Progenitor cell of endocrine pancreas (in vitro differentiated cells): ENCODE data around the gene PIERCE2. TPM values are rescaled to one million over a fixed set of nuclear protein-coding genes. Genes with fewer than 3 reads are reported as not detected.
A peak's percentile ranks its signal among the peaks of the same experiment; 100 is the strongest.

Source experiments
- DNase-seq: peaks from one replicate; pipeline ENCODE4 v3.0.0; 2021; ENCODE audit warnings: low spot score; ENCODE audit not compliant: unreplicated experiment
- H3K27ac Mint-ChIP-seq: 2 replicates; pipeline ENCODE4 v1.8.0; 2021; ENCODE audit warnings: mild to moderate bottlenecking, moderate library complexity, mixed read lengths
- H3K27me3 Mint-ChIP-seq: 2 replicates; pipeline ENCODE4 v1.8.0; 2021; ENCODE audit warnings: mixed read lengths
- H3K36me3 Mint-ChIP-seq: 2 replicates; pipeline ENCODE4 v1.8.0; 2022; ENCODE audit warnings: mixed read lengths; ENCODE audit not compliant: insufficient read depth
- H3K4me1 Mint-ChIP-seq: 2 replicates; pipeline ENCODE4 v1.8.0; 2021; ENCODE audit warnings: low read depth, mixed read lengths
- H3K4me3 Mint-ChIP-seq: 2 replicates; pipeline ENCODE4 v1.8.0; 2021; ENCODE audit warnings: low read depth, mild to moderate bottlenecking, moderate library complexity, mixed read lengths
- H3K9me3 Mint-ChIP-seq: 2 replicates; pipeline ENCODE4 v1.8.0; 2021; ENCODE audit warnings: low read depth, mixed read lengths
- CTCF ChIP-seq: fragments of 200-600 bp; sonication (generic); IDR thresholded peaks from one replicate; pipeline ENCODE4 v1.5.0; 2021; ENCODE audit warnings: antibody characterized with exemption, mild to moderate bottlenecking; ENCODE audit not compliant: unreplicated experiment
- long read RNA-seq: library from polyadenylated mRNA; unstranded; transcript quantifications from one replicate; pipeline ENCODE4 v2.0.0, GENCODE V29; 2020
- total RNA-seq: library from RNA; stranded (reverse); gene quantifications from 2 replicates; pipeline ENCODE4 v1.2.1, GENCODE V29; 2021

PIERCE2 gene
- 4.7 and 5.8 TPM in 2 replicates for total RNA-seq
- long read RNA-seq, partial matches to known transcripts, result 0 of 3 reads
- long read RNA-seq, other reads (novel, unspliced or antisense), result 1 of 3 reads

- peak; percentile 91 for DNase-seq
- H3K27me3 Mint-ChIP-seq, result no peaks in the 10 kb centered on the region
- TF ChIP-seq CTCF, result peak; percentile 73
- peak within 1 kb of the TSS; percentile 98 for H3K4me3 Mint-ChIP-seq
- H3K36me3 Mint-ChIP-seq, result no peaks in the 10 kb centered on the region
- H3K27ac Mint-ChIP-seq, result peak within 1 kb of the TSS; percentile 98
- peaks cover 13% of the 10 kb centered on the region for H3K4me1 Mint-ChIP-seq
- no peaks in the 10 kb centered on the region for H3K9me3 Mint-ChIP-seq
Observed at GRCh38 chr15:55408012-55408928, at the start of gene PIERCE2, which contains the start of gene CCPG1. TSS of gene PIERCE2 (plus strand) at chr15:55408495. CDS start at chr15:55408769, 274 bp downstream. TSS of gene CCPG1 (minus strand) at chr15:55408359. CDS start at chr15:55389424, 18,935 bp downstream.

DNA sequence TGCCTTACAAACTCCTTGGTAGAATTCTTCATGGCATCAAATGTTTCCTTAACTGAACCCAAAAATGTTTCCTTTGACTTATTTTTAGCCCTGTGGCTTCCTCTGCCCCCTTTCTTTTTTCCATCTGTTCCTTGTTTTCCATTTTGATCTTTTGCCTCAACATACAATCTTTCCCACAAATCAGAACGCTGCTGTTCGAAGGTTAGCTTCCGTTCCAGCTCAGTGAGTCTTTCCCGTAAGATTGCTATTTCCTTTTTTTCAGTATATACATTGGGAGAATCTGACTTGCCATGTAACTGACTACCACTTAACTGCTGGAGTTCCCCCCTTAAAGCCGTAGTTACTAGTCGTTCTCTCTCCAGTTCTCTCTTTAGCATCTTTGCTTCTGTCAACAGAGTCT, 48.0 kb upstream of the PIERCE2 start:
- Mint-ChIP-seq H3K9me3 (no peaks in the 10 kb centered on the region), H3K4me1 (peaks cover 3% of the 10 kb centered on the region), H3K27me3 (no peaks in the 10 kb centered on the region), H3K4me3 (no peak overlapping the region), H3K36me3 (peaks cover 11% of the 10 kb centered on the region), H3K27ac (no peak overlapping the region)
- DNase-seq, result no peak
- TF ChIP-seq CTCF, result no peak

DNA sequence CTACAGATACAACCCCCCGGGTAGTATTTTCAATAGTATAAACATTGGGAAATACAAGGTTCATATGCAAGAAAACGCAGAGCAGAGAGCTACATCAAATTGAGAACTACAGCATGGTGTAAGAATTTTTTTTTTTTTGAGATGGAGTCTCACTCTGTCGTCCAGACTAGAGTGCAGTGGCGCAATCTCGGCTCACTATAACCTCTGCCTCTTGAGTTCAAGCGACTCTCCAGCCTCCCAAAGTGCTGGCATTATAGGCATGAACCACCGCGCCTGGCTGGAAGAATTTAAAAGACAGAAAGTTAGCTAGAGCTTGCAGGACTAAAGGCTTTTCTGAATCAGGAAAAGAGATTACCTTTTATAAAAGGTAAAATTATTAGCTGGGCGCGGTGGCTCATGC, 47.2 kb upstream of the PIERCE2 start:
- H3K4me1 Mint-ChIP-seq, result peaks cover 3% of the 10 kb centered on the region
- H3K4me3 Mint-ChIP-seq, result no peak overlapping the region
- peaks cover 10% of the 10 kb centered on the region for H3K36me3 Mint-ChIP-seq
- H3K9me3 Mint-ChIP-seq, result no peaks in the 10 kb centered on the region
- TF ChIP-seq CTCF, result no peak
- no peaks in the 10 kb centered on the region for H3K27me3 Mint-ChIP-seq
- H3K27ac Mint-ChIP-seq, result no peak overlapping the region
- no peak for DNase-seq

DNA sequence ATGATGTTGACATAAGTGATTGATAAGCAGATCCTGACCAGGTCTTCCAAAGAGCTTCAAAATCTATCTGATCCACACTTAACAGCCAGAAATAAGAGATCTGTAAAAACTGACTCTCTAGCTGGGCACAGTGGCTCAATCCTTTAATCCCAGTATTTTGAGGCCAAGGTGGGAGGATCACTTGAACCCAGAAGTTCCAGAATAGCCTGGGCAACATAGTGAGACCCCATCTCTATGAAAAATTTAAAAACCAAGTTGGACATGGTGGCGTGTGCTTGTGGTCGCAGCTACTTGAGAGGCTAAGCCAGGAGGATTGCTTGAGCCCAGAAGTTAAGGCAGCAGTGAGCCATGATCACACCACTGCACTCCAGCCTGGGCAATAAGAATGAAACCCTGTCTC, 45.7 kb upstream of the PIERCE2 start:
- no peaks in the 10 kb centered on the region for H3K9me3 Mint-ChIP-seq
- H3K36me3 Mint-ChIP-seq, result peaks cover 2% of the 10 kb centered on the region
- no peaks in the 10 kb centered on the region for H3K27me3 Mint-ChIP-seq
- DNase-seq, result no peak
- TF ChIP-seq CTCF, result no peak
- H3K4me3 Mint-ChIP-seq, result no peak overlapping the region
- H3K4me1 Mint-ChIP-seq, result peaks cover 3% of the 10 kb centered on the region
- no peak overlapping the region for H3K27ac Mint-ChIP-seq

GRCh38 chr15:55366981-55367380, 41.3 kb upstream of the PIERCE2 start:
- Mint-ChIP-seq H3K4me1 (peaks cover 1% of the 10 kb centered on the region), H3K27ac (no peak overlapping the region), H3K36me3 (peaks cover 14% of the 10 kb centered on the region), H3K9me3 (no peaks in the 10 kb centered on the region), H3K4me3 (no peak overlapping the region), H3K27me3 (no peaks in the 10 kb centered on the region)
- no peak for TF ChIP-seq CTCF
- DNase-seq, result no peak
